Aorta (tissue), 5 donors: ENCODE results near the gene GJA3. TPM values are rescaled to one million over a fixed set of nuclear protein-coding genes. Genes with fewer than 3 reads are reported as not detected.
A peak's percentile ranks its signal among the peaks of the same experiment; 100 is the strongest.

Experiments used
- ATAC-seq: fragments of 200-7000 bp; cut with Tn5 transposase; one replicate; pipeline ENCODE4 v1.9.1; 2022; ENCODE audit warnings: moderate library complexity; ENCODE audit not compliant: low FRiP score
- DNase-seq, 2 donors: peaks; one replicate each; pipeline ENCODE4 v3.0.0-alpha.2; 2020
- H3K27ac ChIP-seq, 2 donors: one replicate each; pipeline ENCODE4 v1.5.1; 2013; ENCODE audit warnings: low read length in 2 of 2, mild to moderate bottlenecking in 2 of 2, moderate library complexity in 2 of 2, control low read depth in 1 of 2, inconsistent platforms in 1 of 2, low read depth in 1 of 2
- H3K27me3 ChIP-seq, 2 donors: one replicate each; pipeline ENCODE4 v1.6.1; 2013; ENCODE audit warnings: control low read depth in 1 of 2, low read length in 1 of 2, mild to moderate bottlenecking in 1 of 2, moderate library complexity in 1 of 2; ENCODE audit not compliant: insufficient read depth in 2 of 2, control insufficient read depth in 1 of 2
- H3K36me3 ChIP-seq, 2 donors: one replicate each; pipeline ENCODE4 v1.6.1; 2013; ENCODE audit warnings: control low read depth in 1 of 2, low read length in 1 of 2, mild to moderate bottlenecking in 1 of 2; ENCODE audit not compliant: insufficient read depth in 2 of 2, control insufficient read depth in 1 of 2
- H3K4me1 ChIP-seq, 2 donors: one replicate each; pipeline ENCODE4 v1.6.1; 2013; ENCODE audit warnings: low read length in 2 of 2, control low read depth in 1 of 2, mild to moderate bottlenecking in 1 of 2, moderate library complexity in 1 of 2; ENCODE audit not compliant: insufficient read depth in 2 of 2, control insufficient read depth in 1 of 2
- H3K4me3 ChIP-seq, 2 donors: one replicate each; pipeline ENCODE4 v1.5.1; 2013; ENCODE audit warnings: low read length in 2 of 2, control low read depth in 1 of 2, mild to moderate bottlenecking in 1 of 2
- H3K9me3 ChIP-seq: one replicate; pipeline ENCODE4 v1.6.1; 2013; ENCODE audit warnings: mild to moderate bottlenecking, low read length; ENCODE audit not compliant: control insufficient read depth
- WGBS, 2 donors: extraction: QIAGEN DNeasy Blood & Tissue Kit; methylation state at CpG; one replicate each; pipeline ENCODE4 v1.1.7; 2013; 5-methylcytosine and 5-hydroxymethylcytosine counted together
- intact Hi-C, 2 donors: fragments of 100-400 bp; cut with DNase I; formaldehyde crosslinking; loops; one replicate each; pipeline versions ENCODE4 v1.14.2 to v1.15.0; 2022
- polyA plus RNA-seq, 2 donors: library from polyadenylated mRNA; stranded (reverse); fragments of 200-250 nt; gene quantifications; one replicate each; pipeline ENCODE4 v1.2.3, GENCODE V29; 2013
- total RNA-seq, 2 donors: library from RNA; stranded (reverse); fragmentation: NEBNext Ultra II Directional; extraction: Animal tissue kit (Norgen Biotek cat#: 25700); gene quantifications; one replicate each; pipeline ENCODE4 v1.2.1, GENCODE V29; 2021
- donor health status: healthy with polysubstance abuse.
- donor health status: Bipolar disorder and iron deficiency.
- donor health status: DM: no; HTN: no; CAD: no.
- donor health status: DM: no; HTN: no; CAD: no.
- donor health status: DM: yes; HTN: yes; CAD: no.

GJA3 gene
- total and polyA plus RNA-seq, 4 donors: 0.03 to 0.42 (median 0.19) TPM; not detected in 1

GRCh38 chr13:20186771-20187170 is 25.9 kb upstream of the GJA3 start:
- Histone ChIP-seq H3K9me3 (no peaks in the 10 kb centered on the region), H3K4me1 (no peaks in the 10 kb centered on the region), H3K4me3 (no peak overlapping the region), H3K36me3 (no peaks in the 10 kb centered on the region), H3K27me3 (peaks cover 0 to 2% of the 10 kb centered on the region in 2 donors), H3K27ac (no peak overlapping the region)
- no peak for DNase-seq
- no peak for ATAC-seq
- WGBS, 2 donors: 75% methylated on average over 6 of the region's 6 CpGs
- intact Hi-C loops: loop anchor here in 1 of 2 donors (5.0 kb wide), 1 partner anchor 726 kb away; no protein-coding TSS in a partner anchor

- ATAC-seq (no peak), DNase-seq (no peak)
- H3K27ac ChIP-seq: no peak overlapping the region
- H3K4me3 ChIP-seq: no peak overlapping the region
- no peaks in the 10 kb centered on the region for H3K36me3 ChIP-seq
- intact Hi-C loops: loop anchor here in 1 of 2 donors (5.0 kb wide), 1 partner anchor 727 kb away; no protein-coding TSS in a partner anchor
- WGBS, 2 donors: 78 to 79% methylated on average over 12 of the region's 12 CpGs
- H3K9me3 ChIP-seq: no peaks in the 10 kb centered on the region
- H3K4me1 ChIP-seq: no peaks in the 10 kb centered on the region
- H3K27me3 ChIP-seq: peaks cover 0 to 2% of the 10 kb centered on the region in 2 donors
Observed at GRCh38 chr13:20185366-20186056, 24.7 kb upstream of the GJA3 start.

- intact Hi-C loops: no loop called here
- H3K36me3 ChIP-seq: no peaks in the 10 kb centered on the region
- ATAC-seq (peak; percentile 82), DNase-seq (no peak)
- WGBS, 2 donors: 22 to 23% methylated on average over 5 of the region's 5 CpGs
- no peaks in the 10 kb centered on the region for H3K9me3 ChIP-seq
- no peak overlapping the region for H3K4me3 ChIP-seq
- H3K27ac ChIP-seq: no peak overlapping the region
- H3K4me1 ChIP-seq: no peaks in the 10 kb centered on the region
- H3K27me3 ChIP-seq: no peaks in the 10 kb centered on the region
Observed at GRCh38 chr13:20182231-20182846, 21.5 kb upstream of the GJA3 start.

GRCh38 chr13:20181188-20181587 is 20.3 kb upstream of the GJA3 start:
- no peak overlapping the region for H3K4me3 ChIP-seq
- H3K27ac ChIP-seq: no peak overlapping the region
- no peaks in the 10 kb centered on the region for H3K4me1 ChIP-seq
- no peaks in the 10 kb centered on the region for H3K36me3 ChIP-seq
- no peak for DNase-seq
- no peaks in the 10 kb centered on the region for H3K27me3 ChIP-seq
- H3K9me3 ChIP-seq: no peaks in the 10 kb centered on the region
- WGBS, 2 donors: 42 to 62% methylated on average over 3 of the region's 3 CpGs
- intact Hi-C loops: no loop called here
- ATAC-seq: no peak

GRCh38 chr13:20178156-20178555 is 17.3 kb upstream of the GJA3 start:
- H3K27ac ChIP-seq: no peak overlapping the region
- no peaks in the 10 kb centered on the region for H3K4me1 ChIP-seq
- no peak for DNase-seq
- intact Hi-C loops: no loop called here
- H3K9me3 ChIP-seq: no peaks in the 10 kb centered on the region
- no peaks in the 10 kb centered on the region for H3K36me3 ChIP-seq
- no peak for ATAC-seq
- H3K27me3 ChIP-seq: no peaks in the 10 kb centered on the region
- H3K4me3 ChIP-seq: no peak overlapping the region
- 72 to 79% methylated on average over 5 of the region's 5 CpGs for WGBS, 2 donors

GRCh38 chr13:20177049-20177831 is 16.4 kb upstream of the GJA3 start:
- H3K27me3 ChIP-seq: no peaks in the 10 kb centered on the region
- H3K9me3 ChIP-seq: no peaks in the 10 kb centered on the region
- no peak overlapping the region for H3K27ac ChIP-seq
- no peak overlapping the region for H3K4me3 ChIP-seq
- WGBS, 2 donors: 30 to 36% methylated on average over 49 to 67 of the region's 67 CpGs
- ATAC-seq (no peak), DNase-seq (no peak)
- H3K36me3 ChIP-seq: no peaks in the 10 kb centered on the region
- intact Hi-C loops: no loop called here
- no peaks in the 10 kb centered on the region for H3K4me1 ChIP-seq

GRCh38 chr13:20175907-20176652 is 15.2 kb upstream of the GJA3 start:
- Histone ChIP-seq H3K27ac (no peak overlapping the region), H3K9me3 (no peaks in the 10 kb centered on the region), H3K4me1 (no peaks in the 10 kb centered on the region), H3K36me3 (no peaks in the 10 kb centered on the region), H3K27me3 (no peaks in the 10 kb centered on the region), H3K4me3 (no peak overlapping the region)
- WGBS, 2 donors: 80 to 81% methylated on average over 14 of the region's 14 CpGs
- ATAC-seq (no peak), DNase-seq (no peak)
- intact Hi-C loops: no loop called here

- ATAC-seq: no peak
- Histone ChIP-seq H3K27me3 (no peaks in the 10 kb centered on the region), H3K4me1 (no peaks in the 10 kb centered on the region), H3K4me3 (no peak overlapping the region), H3K9me3 (no peaks in the 10 kb centered on the region), H3K36me3 (no peaks in the 10 kb centered on the region), H3K27ac (no peak overlapping the region)
- DNase-seq: no peak
- intact Hi-C loops: no loop called here
- WGBS, 2 donors: 79 to 82% methylated on average over 3 of the region's 3 CpGs
Observed at GRCh38 chr13:20175406-20175794, 14.5 kb upstream of the GJA3 start.
